Activated gamma-delta T cell treated with anti-CD3 and anti-CD28 coated beads, Interleukin-2, amount 50 U/mL, for 16 hours (primary cell): ENCODE results near the gene RFX3.

ENCODE experiments used
- DNase-seq: peaks from one replicate; pipeline ENCODE4 v3.0.0-alpha.2; 2020; ENCODE audit warnings: low read depth

Gene RFX3

GRCh38 chr9:3433066-3433465, 92.7 kb downstream of the RFX3 start:
- DNase-seq = no peak

DNA sequence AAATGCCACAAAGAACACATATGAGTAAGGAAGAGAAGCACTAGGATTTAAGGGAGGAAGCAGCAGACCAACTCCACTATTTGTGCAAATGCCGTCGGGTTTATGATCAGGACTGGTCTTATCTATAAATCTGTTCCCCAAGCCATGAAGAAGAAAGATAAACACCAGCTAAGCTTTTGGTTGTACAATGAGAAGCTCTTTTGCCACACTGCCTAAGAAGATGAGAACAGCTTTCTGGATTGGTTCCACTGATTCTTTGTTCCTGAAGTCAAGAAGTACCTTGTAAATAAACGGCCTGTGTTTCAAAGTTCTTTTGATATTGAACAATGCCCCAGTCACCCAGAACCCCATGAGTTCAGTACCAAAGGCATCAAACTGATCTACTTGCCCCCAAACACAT, 93.9 kb downstream of the RFX3 start:
- DNase-seq = no peak

- DNase-seq = no peak
These were observed 105.9 kb downstream of the RFX3 start for GRCh38 chr9:3419893-3420292.

DNA sequence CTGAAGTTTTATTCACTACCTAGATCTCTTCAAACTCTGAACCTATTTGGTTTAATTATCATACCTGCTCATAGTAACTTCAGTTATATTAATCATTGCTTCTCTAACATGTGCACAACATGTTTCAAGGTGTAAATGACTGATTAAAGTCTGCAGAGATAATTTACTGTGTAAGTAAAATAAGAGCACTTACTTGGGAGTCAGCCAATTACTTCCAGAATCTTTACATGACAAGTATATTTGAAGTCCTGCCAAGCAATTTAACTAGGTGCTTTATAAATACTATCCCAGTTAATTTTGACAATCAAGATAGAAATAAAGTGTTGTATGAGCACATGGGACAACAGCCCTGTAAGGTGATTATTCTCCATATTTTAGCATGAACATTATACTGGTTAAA, 109.9 kb downstream of the RFX3 start:
- DNase-seq = no peak

DNA sequence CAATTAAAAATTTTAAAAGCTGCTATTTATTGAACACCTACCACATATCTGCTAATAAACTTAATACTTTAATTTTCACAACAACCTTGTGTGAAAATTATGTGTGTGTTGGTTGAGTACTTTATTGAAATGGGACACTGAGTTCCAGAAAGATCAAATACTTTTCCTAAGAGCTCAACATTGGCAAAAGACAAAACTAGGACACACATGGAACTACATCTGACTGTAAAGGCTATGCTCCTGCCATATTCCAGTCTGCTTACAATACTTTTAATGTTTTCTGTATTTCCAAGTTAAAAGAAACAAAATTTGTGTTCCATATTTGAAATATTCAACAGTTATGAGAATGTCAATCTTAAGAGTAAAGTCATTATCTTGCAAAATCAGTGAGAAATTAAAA, 111.8 kb downstream of the RFX3 start:
- no peak for DNase-seq

GRCh38 chr9:3410461-3410860, 115.3 kb downstream of the RFX3 start:
- no peak for DNase-seq

DNA sequence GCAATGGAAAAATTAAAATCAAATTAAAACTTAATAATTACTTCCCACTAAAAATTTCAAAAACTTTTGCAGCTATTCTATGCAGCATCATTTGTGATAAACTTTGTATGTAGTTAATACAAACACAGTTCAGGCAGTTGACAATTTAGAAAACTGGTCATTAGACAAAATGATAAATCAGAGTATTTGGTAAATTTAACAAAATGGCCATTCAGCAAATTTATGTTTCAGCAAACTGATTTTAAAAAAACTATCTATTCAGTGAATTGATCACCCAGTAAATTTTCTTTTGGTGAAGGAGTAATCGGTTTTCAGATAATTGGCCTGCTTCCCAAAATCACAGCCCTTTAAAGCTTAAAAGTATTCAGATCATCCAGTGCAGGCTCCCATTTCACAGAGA, 116.3 kb downstream of the RFX3 start:
- DNase-seq = no peak

GRCh38 chr9:3403315-3403714, 122.5 kb downstream of the RFX3 start:
- no peak for DNase-seq

DNA sequence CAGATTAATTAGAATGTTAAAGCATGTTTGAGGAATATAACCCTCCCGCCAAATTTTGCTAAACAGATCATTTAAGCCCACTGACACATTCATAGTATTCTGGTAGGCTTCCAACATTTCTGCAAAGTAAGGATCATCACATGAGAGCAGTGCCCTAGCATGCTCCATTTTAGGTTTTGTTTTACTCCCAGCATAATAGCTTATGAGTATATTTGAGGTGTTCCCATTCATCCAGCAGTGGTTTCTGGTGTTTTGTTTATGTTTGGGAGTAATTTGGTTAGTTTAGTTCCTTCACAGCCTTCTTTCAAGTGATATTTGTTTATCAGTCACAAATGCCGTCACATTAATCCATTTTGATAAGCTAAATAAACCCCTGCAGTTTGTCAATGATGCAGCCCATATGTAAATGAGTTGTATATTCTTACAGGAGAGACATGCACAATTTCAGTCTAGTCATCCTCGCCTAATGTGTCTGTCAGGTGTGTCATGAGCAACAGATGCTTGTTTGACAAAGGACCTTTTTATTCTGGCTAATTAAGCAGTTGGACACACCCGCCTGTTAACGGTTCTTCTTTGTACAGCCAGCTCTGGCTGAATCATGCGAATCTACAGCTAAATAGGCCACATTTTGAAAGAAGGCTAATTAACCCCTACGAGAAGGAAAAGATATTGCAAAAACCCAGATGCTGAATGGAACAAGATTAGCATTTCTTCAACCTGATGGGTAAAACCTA, 124.4 kb downstream of the RFX3 start:
- no peak for DNase-seq

GRCh38 chr9:3398232-3398648, 127.6 kb downstream of the RFX3 start:
- DNase-seq = no peak

DNA sequence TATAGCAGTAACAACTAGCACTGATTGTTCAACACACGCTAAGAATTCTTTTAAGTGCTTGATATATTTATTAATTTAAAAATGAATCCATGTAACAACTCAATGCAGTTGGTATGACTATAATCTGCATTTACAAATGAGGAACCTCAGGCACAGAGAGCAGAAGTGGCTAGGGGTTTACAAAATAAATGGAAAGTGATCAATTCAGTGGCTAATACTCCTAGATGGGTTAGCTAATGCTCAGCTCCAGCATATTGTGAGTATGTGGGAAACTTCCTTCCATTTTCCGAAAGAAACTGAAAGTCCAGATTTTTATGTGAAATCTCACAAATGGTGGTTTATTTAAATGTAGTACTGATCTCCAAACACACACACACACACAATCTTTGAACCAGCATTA, 128.0 kb downstream of the RFX3 start:
- no peak for DNase-seq

DNA sequence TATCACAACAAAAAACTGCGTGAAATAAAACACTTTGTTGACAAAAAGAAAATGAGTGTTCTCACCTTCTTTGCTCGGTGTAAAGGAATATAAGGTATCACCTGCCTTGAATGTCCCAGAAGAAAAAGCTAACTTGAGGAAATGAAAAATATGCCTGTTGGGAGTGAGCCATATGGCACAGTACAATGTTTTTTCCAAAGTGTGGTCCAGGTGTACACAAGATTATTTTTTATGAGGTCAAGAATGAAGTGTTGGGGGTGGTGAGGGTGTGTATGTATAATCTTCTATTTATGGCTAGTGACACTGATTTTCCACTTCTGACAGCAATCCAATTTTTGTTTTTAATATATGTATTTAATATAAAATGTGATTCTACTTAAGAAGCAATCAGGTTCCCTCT, 134.4 kb downstream of the RFX3 start:
- DNase-seq = no peak

DNA sequence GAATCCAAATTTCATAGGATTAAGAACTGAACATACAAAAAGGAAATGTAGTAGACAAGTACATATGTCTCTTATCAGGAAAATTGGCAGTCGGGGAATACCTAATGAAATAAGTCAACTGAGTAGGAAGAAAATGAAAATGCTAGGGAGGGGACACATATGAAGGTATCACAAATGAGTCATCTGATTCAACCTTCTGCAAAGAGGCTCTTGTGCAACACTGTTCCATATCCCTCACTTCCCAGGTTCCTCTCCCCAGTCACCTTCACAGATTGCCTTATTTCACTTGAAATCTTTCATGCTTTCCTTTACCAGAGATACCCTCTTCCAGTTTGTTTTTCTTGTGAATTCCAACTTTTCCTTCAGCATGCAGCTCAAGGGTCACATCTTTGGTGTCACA, 139.0 kb downstream of the RFX3 start:
- DNase-seq = no peak

DNA sequence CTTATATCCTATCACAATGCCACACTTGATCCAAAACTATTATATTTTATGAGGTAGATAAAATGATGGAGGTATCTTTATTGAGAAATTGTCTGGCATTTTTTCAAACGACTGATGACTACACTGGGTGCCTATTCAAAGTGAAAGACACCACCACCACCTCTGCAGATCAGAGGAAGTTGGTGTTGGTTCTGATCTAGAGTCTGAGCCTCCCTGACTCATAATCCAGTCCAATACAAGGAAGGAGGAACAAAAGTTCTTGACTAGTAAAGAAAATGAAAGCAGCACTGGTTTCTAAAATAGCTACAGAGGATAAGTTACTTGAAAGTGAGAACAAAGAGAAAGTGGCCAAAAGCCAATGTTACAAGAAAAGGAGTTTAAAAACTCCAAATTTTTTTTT, 139.9 kb downstream of the RFX3 start:
- DNase-seq = peak; percentile 3

GRCh38 chr9:3371842-3372241, 154.0 kb downstream of the RFX3 start:
- no peak for DNase-seq

- no peak for DNase-seq
These were observed 155.1 kb downstream of the RFX3 start for GRCh38 chr9:3370715-3371114.

- DNase-seq = no peak
These were observed 158.6 kb downstream of the RFX3 start for GRCh38 chr9:3367185-3367584.

DNA sequence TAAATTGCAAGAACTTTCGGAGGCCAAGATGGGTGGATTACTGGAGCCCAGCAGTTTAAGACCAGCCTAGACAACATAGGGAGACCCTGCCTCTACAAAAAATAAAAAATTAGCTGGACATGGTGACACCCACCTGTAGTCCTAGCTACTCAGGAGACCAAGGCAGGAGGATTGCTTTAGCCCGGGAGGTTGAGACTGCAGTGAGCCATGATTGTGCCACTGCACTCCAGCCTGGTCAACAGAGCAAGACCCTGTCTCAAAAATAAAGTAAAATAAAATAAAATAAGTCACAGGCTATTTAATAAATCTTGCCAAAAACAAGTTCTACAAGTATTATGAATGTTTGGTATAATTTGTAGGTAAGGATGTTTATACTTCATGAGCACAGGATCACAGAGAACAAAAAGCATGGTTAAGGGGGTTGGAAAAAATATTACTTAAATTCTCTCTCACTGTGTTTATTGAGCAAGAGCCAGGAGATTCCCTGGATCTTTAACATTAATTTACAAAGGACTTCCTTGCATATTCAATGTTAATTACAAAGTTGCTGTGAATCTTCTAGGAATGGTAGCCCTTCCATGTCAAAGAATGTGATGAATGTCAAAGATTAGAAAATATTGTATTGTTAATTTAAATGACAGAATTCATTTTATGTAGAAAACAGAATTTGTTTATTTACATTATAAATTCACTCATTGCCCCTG, 164.0 kb downstream of the RFX3 start:
- no peak for DNase-seq

- no peak for DNase-seq
These were observed 164.7 kb downstream of the RFX3 start for GRCh38 chr9:3361116-3361515.

GRCh38 chr9:3360245-3360644, 165.6 kb downstream of the RFX3 start:
- DNase-seq = no peak

DNA sequence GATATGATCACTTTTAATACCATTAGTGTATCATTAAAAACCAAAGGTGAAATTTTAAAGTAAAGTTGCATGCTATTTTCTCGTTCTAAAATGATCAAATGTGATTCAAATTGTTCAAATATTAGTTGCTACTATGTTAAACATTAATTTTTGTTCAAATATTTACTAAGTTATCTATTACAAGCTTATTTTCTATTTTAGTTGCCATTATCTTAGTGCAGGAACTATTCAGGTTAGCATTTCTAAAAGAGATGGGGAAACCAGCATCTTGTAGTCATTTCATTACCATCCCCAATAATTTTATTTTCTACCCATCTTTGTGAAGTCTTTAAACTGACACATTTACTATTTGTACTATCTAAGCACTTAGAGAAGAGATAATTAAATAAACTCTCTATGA, 166.0 kb downstream of the RFX3 start:
- no peak for DNase-seq

GRCh38 chr9:3359048-3359692, 166.6 kb downstream of the RFX3 start:
- no peak for DNase-seq

DNA sequence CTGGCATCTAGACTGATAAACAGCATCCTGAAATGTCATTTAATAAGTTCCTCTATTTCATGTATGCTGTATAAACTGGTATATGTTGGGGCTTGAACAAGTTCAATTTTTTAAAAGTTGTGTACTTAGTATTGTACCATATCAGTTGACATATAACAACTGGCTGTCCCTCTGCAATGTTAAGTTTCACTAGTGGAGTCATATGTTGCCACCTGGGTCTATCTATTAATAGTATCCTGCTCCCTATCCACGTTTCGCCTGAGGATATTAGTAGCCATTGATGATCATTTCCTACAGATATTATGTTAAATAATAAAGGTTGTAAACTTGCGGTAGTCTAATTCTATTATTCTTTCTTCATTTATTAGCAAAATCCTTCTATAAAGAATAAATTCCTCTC, 177.6 kb downstream of the RFX3 start:
- no peak for DNase-seq
